AG09319 (cell line): Measurements from ENCODE around the gene ABCC8.

Source experiments
- DNase-seq: peaks from one replicate; pipeline ENCODE4 v3.0.0-alpha.2; 2010; ENCODE audit warnings: low read depth; ENCODE audit errors: extremely low read depth
- CTCF ChIP-seq: IDR thresholded peaks from 2 replicates; pipeline ENCODE4 v1.5.1; 2011; ENCODE audit warnings: low read depth, mild to moderate bottlenecking, inconsistent platforms, low read length, moderate library complexity

ABCC8 gene

GRCh38 chr11:17392872-17393271 is 83.8 kb downstream of the ABCC8 start:
- no peak for TF ChIP-seq CTCF
- no peak for DNase-seq

DNA sequence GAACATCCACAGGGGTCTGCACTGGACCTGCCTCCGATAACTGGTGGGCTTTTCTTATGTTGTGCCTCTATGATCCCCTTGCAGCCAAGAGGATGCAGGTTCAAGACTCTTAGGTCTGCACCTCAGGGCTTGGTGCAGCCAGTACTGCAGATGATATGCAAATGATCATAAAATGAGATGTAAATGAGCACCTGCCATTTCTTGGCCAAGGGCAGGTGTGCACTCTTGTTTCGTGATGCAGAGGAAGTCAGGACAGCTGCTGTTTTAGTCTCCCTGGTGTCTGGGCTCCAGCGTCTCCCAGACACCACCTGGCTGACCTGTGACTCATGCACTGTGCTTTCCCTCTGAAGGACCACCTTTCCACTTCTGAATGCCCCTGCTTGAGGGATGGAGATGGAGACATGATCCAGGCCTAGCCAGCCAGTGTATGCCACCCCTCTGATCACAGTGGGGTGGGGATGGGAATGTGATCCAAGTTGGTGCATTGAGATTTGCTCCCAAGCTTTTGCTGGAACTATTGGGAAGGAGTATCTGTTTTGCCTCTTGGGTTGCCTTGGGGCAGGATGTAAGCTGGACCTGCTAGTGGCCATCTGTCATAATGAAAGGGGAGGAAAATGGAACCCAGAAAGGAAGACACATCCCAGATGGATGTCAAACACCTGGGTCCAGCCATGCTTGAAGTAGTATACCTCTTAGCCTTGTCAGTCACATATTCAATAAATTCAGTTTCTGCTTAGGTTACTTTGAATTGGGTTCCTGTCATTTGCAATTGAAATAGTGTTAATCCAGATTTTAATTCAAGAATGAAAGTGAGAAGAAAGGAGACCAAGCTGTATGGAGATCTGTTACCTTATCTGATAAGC is 84.9 kb downstream of the ABCC8 start:
- no peak for TF ChIP-seq CTCF
- DNase-seq: no peak

DNA sequence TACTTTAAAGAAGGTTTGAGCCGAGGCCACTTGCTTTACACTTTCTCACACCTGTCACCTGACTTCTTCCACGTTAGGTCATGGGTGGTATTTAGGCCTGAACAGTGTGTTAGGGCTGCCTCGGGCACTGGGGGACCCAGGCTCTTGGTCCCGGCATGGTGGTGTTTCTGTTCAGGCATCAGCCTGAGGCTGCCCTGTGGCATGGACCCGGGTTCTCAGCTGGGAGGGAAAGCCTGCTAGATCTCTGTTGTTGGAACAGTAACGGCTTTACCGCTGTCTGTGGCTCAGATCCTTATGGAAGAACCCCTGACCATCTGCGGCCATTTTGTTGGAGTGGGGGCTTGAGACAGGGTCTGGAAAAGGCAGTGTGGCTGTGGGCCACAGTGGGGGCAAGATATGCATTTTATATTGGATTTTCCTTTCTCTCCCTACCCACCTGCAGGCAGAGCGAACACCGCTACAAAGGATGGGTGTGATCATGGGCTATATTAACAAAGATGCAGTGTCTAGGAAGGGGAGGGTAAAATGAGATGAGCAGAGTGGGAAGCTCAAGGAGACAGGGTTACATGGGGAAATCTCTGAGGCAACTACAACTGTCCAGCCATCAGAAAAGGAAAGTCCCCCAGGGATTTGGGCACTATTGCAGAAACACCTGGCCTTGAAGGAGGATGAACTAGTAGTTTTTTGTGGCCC is 86.5 kb downstream of the ABCC8 start:
- no peak for TF ChIP-seq CTCF
- DNase-seq: no peak

GRCh38 chr11:17389211-17389956 is 87.3 kb downstream of the ABCC8 start:
- DNase-seq: no peak
- TF ChIP-seq CTCF: peak; percentile 39

DNA sequence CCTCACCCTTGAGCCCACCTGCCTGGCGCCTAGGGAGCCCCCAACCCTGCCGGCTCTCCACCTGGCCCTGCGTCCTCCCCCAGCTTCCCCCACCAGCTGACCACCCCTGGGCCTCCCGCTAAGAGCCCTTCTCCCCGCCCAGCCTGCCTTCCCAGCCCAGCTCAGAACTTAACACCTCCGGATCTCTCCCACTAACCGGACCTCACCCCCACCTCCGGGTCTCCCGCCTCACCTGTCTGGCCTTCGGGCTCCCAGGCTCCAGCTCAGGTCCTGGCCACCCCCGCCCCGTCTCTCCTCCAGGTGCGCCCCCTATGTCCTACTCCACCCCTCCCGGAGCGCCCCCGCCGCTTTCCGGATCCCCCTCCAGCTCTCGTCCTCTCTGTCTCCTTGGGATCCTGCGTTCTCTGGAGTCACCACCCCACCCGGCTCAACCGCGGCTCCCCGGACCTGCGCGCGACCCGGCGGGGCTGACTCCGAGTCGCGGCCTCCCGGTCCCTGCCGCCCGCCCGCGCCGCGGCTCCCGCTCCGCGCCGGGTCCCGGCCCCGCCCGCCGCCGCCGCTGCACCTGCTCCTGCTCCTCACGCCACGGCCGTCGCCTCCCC is 87.9 kb downstream of the ABCC8 start, which contains the start of gene KCNJ11:
Gene KCNJ11, minus strand, starts transcription at position 51 of the 602 bp plus-strand sequence. CDS start 568 bp downstream, outside the sequence.
- TF ChIP-seq CTCF: no peak
- DNase-seq: no peak

- no peak for TF ChIP-seq CTCF
- no peak for DNase-seq
These were observed 88.8 kb downstream of the ABCC8 start for GRCh38 chr11:17387811-17388210.
